DND-41 (cell line): Measurements from ENCODE around the gene ACSF3.

Source experiments
- CTCF ChIP-seq: IDR thresholded peaks from 2 replicates; pipeline ENCODE4 v1.5.1; 2012; ENCODE audit warnings: borderline replicate concordance, low read length, moderate library complexity, mild to moderate bottlenecking; ENCODE audit not compliant: poor library complexity, severe bottlenecking; ENCODE audit errors: extremely low read depth
- EZH2 ChIP-seq: IDR thresholded peaks from 3 replicates; pipeline ENCODE4 v1.6.1; 2012; ENCODE audit warnings: borderline replicate concordance, low read depth, mild to moderate bottlenecking, moderate library complexity, low read length, inconsistent platforms; ENCODE audit not compliant: severe bottlenecking

- TF ChIP-seq CTCF (no peak), EZH2 (no peak)
These were observed 57.3 kb downstream of the ACSF3 start for GRCh38 chr16:89150981-89151380.
